Mucosa of descending colon (tissue), 3 donors: ENCODE data around the gene MAD2L2. TPM values are rescaled to one million over a fixed set of nuclear protein-coding genes. Genes with fewer than 3 reads are reported as not detected.

ENCODE experiments used
- ATAC-seq: fragments of 200-7000 bp; cut with Tn5 transposase; one replicate; pipeline ENCODE4 v1.9.1; 2020; ENCODE audit warnings: mild to moderate bottlenecking, moderate library complexity
- DNase-seq, 3 donors: peaks; one replicate each; pipeline ENCODE4 v3.0.0-alpha.2; 2020
- H3K36me3 ChIP-seq: fragments of 200-600 bp; one replicate; pipeline ENCODE4 v1.8.0; 2021; ENCODE audit warnings: low read depth, mild to moderate bottlenecking
- H3K4me1 ChIP-seq: fragments of 200-600 bp; one replicate; pipeline ENCODE4 v1.8.0; 2021; ENCODE audit warnings: low read depth, mild to moderate bottlenecking
- H3K4me3 ChIP-seq: fragments of 200-600 bp; one replicate; pipeline ENCODE4 v1.8.0; 2021; ENCODE audit warnings: mild to moderate bottlenecking
- H3K9me3 ChIP-seq: fragments of 200-600 bp; one replicate; pipeline ENCODE4 v1.8.0; 2021; ENCODE audit warnings: mild to moderate bottlenecking
- CTCF ChIP-seq: fragments of 200-600 bp; IDR thresholded peaks from one replicate; pipeline ENCODE4 v1.8.0; 2022; ENCODE audit warnings: antibody characterized with exemption, mild to moderate bottlenecking
- intact Hi-C, 2 donors: fragments of 100-400 bp; cut with DNase I in 1 of 2; cut with micrococcal nuclease in 1 of 2; formaldehyde crosslinking; loops; one replicate each; pipeline versions ENCODE4 v1.11.0 to v1.11.1; 2022; cut with DNase I, micrococcal nuclease
- total RNA-seq, 3 donors: library from RNA; stranded (reverse); fragmentation: NEBNext Ultra II Directional in 2 of 3; extraction: Animal tissue kit (Norgen Biotek cat#: 25700) in 2 of 3; gene quantifications; one replicate each; pipeline versions ENCODE4 v1.2.1 to v1.2.4, GENCODE V29; 2021 to 2023
- donor health status: DM: no; HTN: no; CAD: no; lungs with moderate emphysema.
- donor health status: DM: no; HTN: no; CAD: no.
- donor health status: DM: no; HTN: yes; CAD: no.

The MAD2L2 gene
- total RNA-seq, 3 donors from 2014 or later = 5.1 to 21.2 (median 16.3) TPM

DNA sequence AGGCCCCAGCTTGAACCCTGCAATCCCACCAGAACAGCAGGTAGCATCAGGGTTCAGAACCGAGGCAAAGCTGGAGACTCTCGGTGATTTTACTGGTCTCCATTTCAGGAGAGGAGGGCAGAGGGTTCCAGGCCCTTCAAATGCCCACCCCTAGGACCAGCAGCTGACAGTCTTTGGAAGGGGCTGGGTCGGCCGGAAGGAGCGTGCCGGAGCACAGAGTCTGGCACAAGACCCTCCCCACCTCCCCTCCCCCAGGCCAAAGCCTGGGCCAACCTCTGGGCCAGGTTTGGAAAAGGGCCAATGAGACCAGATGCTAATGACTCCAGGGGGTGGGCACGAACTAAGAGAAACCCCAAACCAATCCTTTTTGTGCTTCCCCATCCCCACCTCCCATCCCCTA is 33.6 kb downstream of the MAD2L2 start:
- ATAC-seq (no peak), DNase-seq (no peak)
- Histone ChIP-seq H3K9me3 (no peaks in the 10 kb centered on the region), H3K36me3 (no peaks in the 10 kb centered on the region), H3K4me3 (no peak overlapping the region), H3K4me1 (peaks cover 14% of the 10 kb centered on the region)
- intact Hi-C loops = loop anchor here (5.0 to 10.0 kb wide), 4 partner anchors 67 to 613 kb away; no protein-coding TSS in a partner anchor
- TF ChIP-seq CTCF = no peak

DNA sequence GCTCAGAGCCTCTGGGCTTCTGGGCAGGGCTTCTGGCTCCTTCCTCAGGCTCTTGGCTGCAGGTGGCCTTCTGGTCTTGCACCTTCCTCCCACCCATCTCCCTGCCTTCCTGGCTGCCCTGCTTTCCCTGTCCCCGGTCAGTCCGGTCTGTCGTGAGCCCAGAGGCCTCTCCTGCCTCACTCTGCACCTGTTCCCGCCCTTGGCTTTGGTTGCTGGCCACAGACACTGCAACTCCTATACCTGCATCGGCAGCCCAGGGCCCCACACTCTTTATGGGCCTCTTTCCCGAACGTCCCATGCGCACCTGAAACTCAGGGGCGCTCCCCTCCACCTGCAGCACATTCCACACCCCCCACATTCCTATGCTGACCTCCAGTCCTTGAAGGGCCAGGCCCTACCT is 34.6 kb downstream of the MAD2L2 start:
- TF ChIP-seq CTCF = no peak
- intact Hi-C loops = loop anchor here (5.0 to 10.0 kb wide), 4 partner anchors 68 to 612 kb away; no protein-coding TSS in a partner anchor
- no peak overlapping the region for H3K4me3 ChIP-seq
- H3K36me3 ChIP-seq = no peaks in the 10 kb centered on the region
- peaks cover 14% of the 10 kb centered on the region for H3K4me1 ChIP-seq
- ATAC-seq = no peak
- H3K9me3 ChIP-seq = no peaks in the 10 kb centered on the region
- no peak for DNase-seq

GRCh38 chr1:11645670-11646265 is 35.2 kb downstream of the MAD2L2 start:
- intact Hi-C loops = loop anchor here (5.0 to 10.0 kb wide), 4 partner anchors 69 to 611 kb away; no protein-coding TSS in a partner anchor
- peak; percentile 65 for TF ChIP-seq CTCF

DNA sequence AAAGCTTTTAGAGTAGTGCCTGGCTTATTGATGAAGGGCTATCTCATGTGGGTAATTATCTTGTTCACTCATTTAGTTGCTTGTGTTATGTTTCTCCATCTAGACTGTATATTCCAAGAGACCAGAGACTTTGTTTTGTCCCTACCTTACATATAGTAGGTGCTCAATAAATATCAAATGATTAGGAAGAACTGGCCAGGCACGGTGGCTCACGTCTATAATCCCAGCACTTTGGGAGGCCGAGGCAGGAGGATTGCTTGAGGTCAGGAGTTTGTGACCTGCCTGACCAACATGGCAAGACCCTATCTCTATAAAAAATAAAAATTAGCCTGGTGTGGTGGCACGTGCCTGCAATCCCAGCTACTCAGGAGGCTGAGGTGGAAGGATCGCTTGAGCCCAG is 35.7 kb downstream of the MAD2L2 start:
- ATAC-seq = no peak
- TF ChIP-seq CTCF = no peak
- intact Hi-C loops = loop anchor here (5.0 to 10.0 kb wide), 4 partner anchors 70 to 610 kb away; no protein-coding TSS in a partner anchor

More at GRCh38 chr1:11645670-11646265, 35.2 kb downstream of the MAD2L2 start:
- H3K9me3 ChIP-seq = no peaks in the 10 kb centered on the region
- H3K36me3 ChIP-seq = no peaks in the 10 kb centered on the region
- DNase-seq (peak; percentile 76 to 85 (median 85)), ATAC-seq (peak; percentile 54)
- no peak overlapping the region for H3K4me3 ChIP-seq
- H3K4me1 ChIP-seq = peaks cover 14% of the 10 kb centered on the region

DNA sequence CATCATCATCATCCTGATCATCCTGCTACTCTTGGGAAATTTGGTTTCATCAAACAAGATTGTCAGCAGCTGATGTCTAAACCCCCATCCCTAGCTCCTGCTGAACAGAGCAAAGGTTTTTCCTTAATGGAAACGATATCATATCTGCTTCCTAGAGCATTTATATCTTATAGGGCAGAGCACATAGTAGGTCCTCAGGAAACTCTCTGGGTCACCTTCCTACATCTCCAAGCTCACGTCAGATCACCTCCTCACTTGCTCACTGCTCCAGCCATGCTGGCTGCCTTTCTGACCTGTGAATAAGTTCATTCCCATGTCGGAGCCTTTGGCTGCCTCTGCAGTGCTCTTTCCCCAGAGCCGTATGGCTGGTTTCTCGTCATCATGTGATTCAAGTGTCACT is 37.2 kb downstream of the MAD2L2 start:
- Histone ChIP-seq H3K4me3 (no peak overlapping the region), H3K36me3 (no peaks in the 10 kb centered on the region), H3K9me3 (no peaks in the 10 kb centered on the region), H3K4me1 (peaks cover 5% of the 10 kb centered on the region)
- intact Hi-C loops = loop anchor here (10.0 kb wide), 3 partner anchors 71 to 609 kb away; no protein-coding TSS in a partner anchor
- DNase-seq = no peak
- no peak for ATAC-seq
- no peak for TF ChIP-seq CTCF

More for the DNA sequence above, 35.7 kb downstream of the MAD2L2 start:
- DNase-seq = no peak
- Histone ChIP-seq H3K4me1 (peaks cover 9% of the 10 kb centered on the region), H3K9me3 (no peaks in the 10 kb centered on the region), H3K36me3 (no peaks in the 10 kb centered on the region), H3K4me3 (no peak overlapping the region)
